Endothelial cell (in vitro differentiated cells): ENCODE measurements around the gene STYX. TPM values are rescaled to one million over a fixed set of nuclear protein-coding genes. Genes with fewer than 3 reads are reported as not detected.

Experiments
- DNase-seq: peaks from one replicate; pipeline ENCODE4 v3.0.0; 2021; ENCODE audit warnings: low spot score
- H3K27ac Mint-ChIP-seq: one replicate; pipeline ENCODE4 v1.8.0; 2021; ENCODE audit warnings: mixed read lengths, inconsistent platforms; ENCODE audit not compliant: unreplicated experiment
- H3K27me3 Mint-ChIP-seq: one replicate; pipeline ENCODE4 v1.8.0; 2021; ENCODE audit warnings: mild to moderate bottlenecking, moderate library complexity, mixed read lengths, inconsistent platforms; ENCODE audit not compliant: unreplicated experiment
- H3K36me3 Mint-ChIP-seq: one replicate; pipeline ENCODE4 v1.8.0; 2021; ENCODE audit warnings: mild to moderate bottlenecking, low read depth, mixed read lengths, inconsistent platforms; ENCODE audit not compliant: unreplicated experiment
- H3K4me1 Mint-ChIP-seq: one replicate; pipeline ENCODE4 v1.8.0; 2021; ENCODE audit warnings: mild to moderate bottlenecking, mixed read lengths, inconsistent platforms; ENCODE audit not compliant: unreplicated experiment
- H3K4me3 Mint-ChIP-seq: one replicate; pipeline ENCODE4 v1.8.0; 2021; ENCODE audit warnings: mild to moderate bottlenecking, mixed read lengths, inconsistent platforms; ENCODE audit not compliant: unreplicated experiment
- H3K9me3 Mint-ChIP-seq: one replicate; pipeline ENCODE4 v1.8.0; 2021; ENCODE audit warnings: mixed read lengths, inconsistent platforms; ENCODE audit not compliant: unreplicated experiment
- CTCF ChIP-seq: fragments of 200-600 bp; sonication (generic); IDR thresholded peaks from one replicate; pipeline ENCODE4 v1.5.0; 2021; ENCODE audit warnings: antibody characterized with exemption; ENCODE audit not compliant: unreplicated experiment
- total RNA-seq: library from RNA; stranded (reverse); fragmentation: NEBNext Ultra II Directional; extraction: Animal tissue kit (Norgen Biotek cat#: 25700); gene quantifications from one replicate; pipeline ENCODE4 v1.2.1, GENCODE V29; 2021; ENCODE audit not compliant: unreplicated experiment

The STYX gene
- total RNA-seq, 1 donor from 2014 or later = 17.0 TPM

- Mint-ChIP-seq H3K4me3 (no peak overlapping the region), H3K27me3 (peaks cover 3% of the 10 kb centered on the region), H3K27ac (no peak overlapping the region), H3K4me1 (no peaks in the 10 kb centered on the region), H3K36me3 (no peaks in the 10 kb centered on the region), H3K9me3 (no peaks in the 10 kb centered on the region)
- no peak for TF ChIP-seq CTCF
- no peak for DNase-seq
Observed at GRCh38 chr14:52824462-52824861, 94.5 kb downstream of the STYX start.

Other genes starting within 250 kb of the STYX start
- 6.8 TPM for gene TXNDC16, start 177.7 kb upstream of the STYX start, total RNA-seq
- 3.3 TPM for gene GPR137C, start 177.3 kb upstream of the STYX start, total RNA-seq
- gene ERO1A, start 34.6 kb upstream of the STYX start, total RNA-seq = 32.2 TPM
- 75.7 TPM for gene PSMC6, start 23.0 kb upstream of the STYX start, total RNA-seq
- 12.0 TPM for gene GNPNAT1, start 61.4 kb downstream of the STYX start, total RNA-seq
- 188 TPM for gene FERMT2, start 220.9 kb downstream of the STYX start, total RNA-seq